ENCODE measurements around the gene FTSJ3.

Gene FTSJ3

DNA sequence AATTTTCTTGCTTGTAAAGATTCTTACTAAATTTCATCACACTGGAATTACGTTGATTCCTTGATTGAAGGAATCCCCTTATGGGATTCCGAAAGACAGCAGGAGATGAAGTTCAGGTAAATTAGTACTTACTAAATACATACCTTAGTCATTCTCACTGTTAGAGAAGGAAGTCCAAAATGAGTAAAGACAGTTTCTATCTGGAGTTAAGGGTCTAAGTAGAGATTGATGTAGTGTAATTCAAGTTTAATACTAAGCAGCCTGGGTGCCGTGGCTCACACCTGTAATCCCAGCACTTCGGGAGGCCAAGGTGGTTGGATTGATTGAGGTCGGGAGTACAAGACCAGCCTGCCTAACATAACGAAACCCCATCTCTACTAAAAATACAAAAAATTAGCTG lies 43.9 kb downstream of the FTSJ3 start:
- DNase-seq, result no peak

DNA sequence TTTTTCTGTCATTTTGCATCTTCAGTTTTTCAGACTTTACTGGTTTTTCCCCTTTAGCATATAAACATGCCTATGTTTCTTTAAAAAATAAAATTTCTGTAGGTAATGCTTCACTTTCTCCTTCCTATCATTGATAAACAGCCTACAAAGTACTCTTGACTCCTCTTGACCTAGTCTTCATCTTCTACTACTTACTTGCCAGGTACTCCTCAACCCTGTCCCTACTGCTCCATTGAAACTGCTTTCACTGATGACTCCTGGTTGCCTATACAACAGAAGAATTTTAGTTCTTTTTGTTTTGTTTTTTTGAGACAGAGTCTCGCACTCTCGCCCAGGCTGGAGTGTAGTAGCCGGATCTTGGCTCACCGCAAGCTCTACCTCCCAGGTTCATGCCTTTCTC lies 46.5 kb downstream of the FTSJ3 start:
- no peak for DNase-seq

DNA sequence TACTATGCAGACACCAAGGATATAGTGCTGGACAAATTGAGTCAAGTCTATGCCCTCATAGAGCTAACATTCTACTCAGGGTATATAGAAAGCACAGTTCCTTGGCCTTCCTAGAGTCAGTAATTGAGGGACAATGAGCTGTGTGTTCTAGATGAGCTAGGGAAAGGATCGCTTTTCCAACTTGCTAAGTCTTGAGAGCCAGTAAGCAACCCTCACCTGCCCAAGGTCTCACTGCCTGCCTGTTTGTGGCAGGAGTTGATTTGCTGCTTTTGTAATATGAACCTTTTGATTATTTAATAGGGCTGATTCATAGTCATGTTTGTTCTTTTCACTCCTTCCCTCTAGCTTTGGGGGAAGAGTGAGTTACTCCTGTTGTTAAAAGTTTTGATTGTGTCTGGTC lies 47.0 kb downstream of the FTSJ3 start:
- DNase-seq, result no peak

DNA sequence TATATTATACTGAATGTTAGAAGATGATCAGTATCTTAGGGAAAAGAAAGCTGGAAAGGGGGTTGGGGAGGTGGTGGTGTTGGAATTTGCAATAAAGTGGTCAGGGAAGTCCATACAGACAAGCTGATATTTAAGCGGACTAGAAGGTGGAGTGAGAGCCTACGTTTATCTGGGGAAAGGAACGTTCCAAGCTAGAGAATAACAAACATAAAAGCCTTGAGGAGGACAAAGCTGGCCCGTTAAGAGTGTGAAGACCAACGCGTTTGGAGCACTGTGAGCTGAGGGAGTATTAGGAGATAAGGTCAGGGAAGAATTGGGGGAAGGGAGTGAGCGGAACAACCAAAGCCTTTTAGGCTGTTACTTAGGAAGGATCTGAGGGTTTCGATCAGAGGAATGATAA lies 52.0 kb downstream of the FTSJ3 start:
- DNase-seq, result no peak

DNA sequence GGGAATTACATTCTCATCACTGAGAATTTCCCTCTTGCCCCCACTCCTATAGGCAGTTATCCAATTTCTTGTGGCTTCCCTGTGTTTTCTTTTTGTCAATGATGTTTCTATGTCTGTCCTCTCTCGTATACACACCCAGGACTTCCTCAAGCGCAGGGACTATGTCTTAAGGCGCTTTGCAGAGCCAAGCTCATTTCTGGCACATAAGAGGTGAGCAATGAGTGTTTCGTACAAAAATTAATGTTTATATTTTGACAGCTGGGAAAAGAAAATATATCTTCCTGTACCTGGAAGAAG lies 52.5 kb downstream of the FTSJ3 start:
- no peak for DNase-seq

DNA sequence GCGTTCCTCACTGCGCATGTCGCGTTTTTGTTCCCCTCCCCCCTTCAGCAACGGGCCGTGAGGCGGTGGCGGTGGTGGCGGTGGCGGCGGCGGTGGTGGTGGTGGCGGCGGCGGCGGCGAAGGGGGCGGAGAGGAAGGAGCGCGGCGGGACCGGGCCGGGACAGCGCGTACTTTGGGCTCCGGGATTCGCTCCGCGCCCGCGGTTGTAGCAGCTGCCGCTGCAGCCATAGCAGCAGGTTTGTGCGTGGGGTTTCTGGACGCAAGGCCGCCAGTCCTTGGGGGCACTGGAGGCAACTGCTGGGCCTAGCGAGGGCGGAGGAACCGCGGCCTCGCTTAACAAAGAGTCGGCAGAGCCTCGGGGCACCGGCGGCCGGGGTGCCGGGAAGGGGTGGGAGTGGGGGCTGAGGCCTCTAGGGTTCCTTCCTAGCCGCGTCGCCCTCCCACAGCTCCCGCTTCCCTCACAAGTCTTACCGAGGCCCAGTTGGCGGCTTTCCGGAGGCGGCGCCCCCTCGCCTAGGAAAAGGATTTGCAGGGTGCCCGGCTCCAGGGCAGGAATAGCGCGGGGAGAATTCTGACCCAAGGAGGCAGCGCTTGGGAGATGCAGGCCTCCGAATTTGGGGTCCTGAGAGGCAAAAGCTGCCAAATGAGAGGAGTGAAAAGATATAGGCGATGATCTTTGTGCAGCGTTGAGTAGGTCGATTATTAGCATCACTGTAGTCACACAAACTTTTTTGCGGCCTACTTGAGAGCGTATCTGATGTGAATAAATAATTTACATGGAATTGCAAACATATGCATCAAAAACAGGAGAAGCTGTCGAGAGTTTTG lies 53.1 kb downstream of the FTSJ3 start, which contains the start of gene DDX42:
Gene DDX42 (plus strand): TSS at position 30 of the 828 bp plus-strand sequence. CDS start 12,880 bp downstream, outside the sequence.
- DNase-seq, result peak; percentile 92

DNA sequence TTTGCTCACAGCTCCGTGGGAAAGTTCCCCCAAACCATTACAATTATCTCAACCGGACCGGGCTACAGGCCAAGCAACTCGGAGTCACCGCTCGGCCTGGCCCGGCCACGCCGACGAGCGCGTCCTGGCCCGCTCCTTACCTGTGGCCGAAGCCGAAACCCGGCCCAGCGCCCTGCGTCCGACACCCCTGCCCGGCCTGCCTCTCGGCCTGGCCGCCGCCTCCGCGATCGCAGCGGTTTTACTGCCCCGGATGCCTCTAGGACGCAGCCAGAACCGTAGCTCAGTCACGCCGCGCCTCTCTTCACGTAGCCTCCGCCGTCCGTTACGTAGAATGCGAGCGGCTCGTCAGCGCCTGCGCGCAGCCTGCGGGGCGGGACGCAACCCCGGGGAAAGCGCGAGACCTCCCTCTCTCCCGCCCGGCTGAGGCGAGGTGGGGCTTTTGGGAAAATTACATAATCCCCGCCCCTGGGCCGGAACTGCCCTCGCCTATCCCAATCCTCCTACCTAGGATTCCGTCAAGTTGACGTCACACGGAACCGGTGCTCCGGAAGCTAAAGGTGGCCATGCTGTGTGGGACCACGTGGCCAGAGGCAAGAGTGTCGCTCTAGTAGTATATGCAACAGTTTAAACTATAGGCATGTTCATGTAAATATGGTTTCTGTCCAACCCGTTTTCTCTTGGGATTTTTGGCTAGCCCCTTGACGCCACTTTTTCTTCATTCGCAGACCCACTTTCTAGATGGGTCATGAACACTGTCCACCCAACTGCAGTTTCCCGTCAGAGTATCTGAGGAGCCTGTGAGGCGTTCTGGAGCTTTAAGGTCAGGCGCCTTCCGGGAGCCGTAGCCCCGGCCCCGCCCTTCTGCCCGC lies 54.0 kb downstream of the FTSJ3 start, which contains the start of gene CCDC47:
Gene CCDC47 (minus strand): TSS at position 326 of the 869 bp plus-strand sequence. CDS start 7,422 bp downstream, outside the sequence.
- peak; percentile 97 to 98 for DNase-seq

DNA sequence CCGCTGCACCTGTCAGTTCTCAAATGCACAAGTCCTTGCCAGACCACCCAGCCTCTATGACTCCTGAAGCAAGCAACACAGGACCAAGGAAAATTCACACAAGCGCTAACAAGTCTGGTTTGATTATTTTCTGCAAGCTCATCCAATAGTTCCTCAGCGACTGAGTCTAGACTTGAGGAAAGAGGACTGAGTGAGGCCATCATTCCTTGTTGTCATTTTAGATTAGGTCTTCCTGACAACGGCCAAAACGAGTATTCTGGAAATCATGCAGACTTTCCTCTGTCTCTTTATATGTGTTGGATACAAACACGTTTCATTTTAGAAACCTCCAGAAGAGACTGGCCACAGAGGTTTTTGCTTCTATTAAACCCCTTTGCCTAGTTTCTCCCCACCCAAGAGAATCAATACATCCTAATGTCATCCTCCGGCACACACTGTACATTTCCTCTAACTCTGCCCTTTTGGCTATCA lies 54.6 kb downstream of the FTSJ3 start:
- DNase-seq, result no peak
